Right lobe of liver (tissue), 6 donors: ENCODE data around the gene BANP. TPM values are rescaled to one million over a fixed set of nuclear protein-coding genes. Genes with fewer than 3 reads are reported as not detected.

ENCODE experiments used
- ATAC-seq, 4 donors: fragments of 200-7000 bp; cut with Tn5 transposase; one replicate each; pipeline ENCODE4 v1.9.1; 2020; ENCODE audit warnings: mild to moderate bottlenecking in 4 of 4, moderate library complexity in 4 of 4
- DNase-seq, 3 donors: peaks; one replicate each; pipeline ENCODE4 v3.0.0-alpha.2; 2020
- H3K27ac ChIP-seq, 3 donors: fragments of 200-600 bp; one replicate each; pipeline ENCODE4 v1.8.0; 2022
- H3K27me3 ChIP-seq, 2 donors: fragments of 200-600 bp; one replicate each; pipeline ENCODE4 v1.8.0; 2022
- H3K36me3 ChIP-seq, 4 donors: fragments of 200-600 bp; sonication (generic) in 1 of 4; one replicate each; pipeline versions ENCODE4 v1.5.1 to v1.8.0; 2017 to 2022; ENCODE audit warnings: control low read depth in 1 of 4
- H3K4me1 ChIP-seq, 4 donors: fragments of 200-600 bp; sonication (generic) in 1 of 4; one replicate each; pipeline versions ENCODE4 v1.5.1 to v1.8.0; 2017 to 2022; ENCODE audit warnings: control low read depth in 1 of 4
- H3K4me3 ChIP-seq, 3 donors: fragments of 200-600 bp; one replicate each; pipeline ENCODE4 v1.8.0; 2022
- H3K9me3 ChIP-seq, 4 donors: fragments of 200-600 bp; sonication (generic) in 1 of 4; one replicate each; pipeline versions ENCODE4 v1.5.1 to v1.8.0; 2017 to 2022; ENCODE audit warnings: control low read depth in 1 of 4
- POLR2A ChIP-seq: fragments of 450-650 bp; IDR thresholded peaks from one replicate; pipeline ENCODE4 v1.6.1; 2017; ENCODE audit warnings: antibody characterized with exemption, mild to moderate bottlenecking
- WGBS: methylation state at CpG from one replicate; pipeline ENCODE4 v1.1.6; 2018; ENCODE audit warnings: low coverage, low lambda C conversion rate; ENCODE audit not compliant: insufficient coverage; ENCODE audit errors: missing lambda C conversion rate; 5-methylcytosine and 5-hydroxymethylcytosine counted together
- intact Hi-C, 2 donors: fragments of 100-400 bp; cut with DNase I; formaldehyde crosslinking; loops; one replicate each; pipeline versions ENCODE4 v1.11.2 to v1.14.1; 2022
- total RNA-seq, 6 experiments: library from RNA; depleted of rRNA in 2 of 6; stranded (reverse); fragments of >200 nt in 2 of 6; fragmentation: NEBNext Ultra II Directional in 3 of 6; extraction: Animal tissue kit (Norgen Biotek cat#: 25700) in 3 of 6; gene quantifications; one replicate each; pipeline versions ENCODE4 v1.1.0 to v1.2.4, GENCODE V29; 2016 to 2023
- TF ChIP-seq, protein P1 (sequence below), 4 donors: fragments of 200-600 bp in 3 of 4; fragments of 450-650 bp in 1 of 4; IDR thresholded peaks; one replicate each; pipeline versions ENCODE4 v1.5.1 to v1.8.0; 2016 to 2022; ENCODE audit warnings: antibody characterized with exemption in 4 of 4, mild to moderate bottlenecking in 2 of 4
- donor health status: DM: no; HTN: yes; CAD: no.
- donor health status: DM: no; HTN: no; CAD: no.
- donor health status: DM: no; HTN: no; CAD: no.
- donor health status: DM: no; HTN: yes; CAD: no.
- donor health status: DM: no; HTN: yes; CAD: no.

BANP gene
- total RNA-seq, 6 experiments from 2014 or later: 11.2 to 20.7 (median 18.8) TPM

DNA sequence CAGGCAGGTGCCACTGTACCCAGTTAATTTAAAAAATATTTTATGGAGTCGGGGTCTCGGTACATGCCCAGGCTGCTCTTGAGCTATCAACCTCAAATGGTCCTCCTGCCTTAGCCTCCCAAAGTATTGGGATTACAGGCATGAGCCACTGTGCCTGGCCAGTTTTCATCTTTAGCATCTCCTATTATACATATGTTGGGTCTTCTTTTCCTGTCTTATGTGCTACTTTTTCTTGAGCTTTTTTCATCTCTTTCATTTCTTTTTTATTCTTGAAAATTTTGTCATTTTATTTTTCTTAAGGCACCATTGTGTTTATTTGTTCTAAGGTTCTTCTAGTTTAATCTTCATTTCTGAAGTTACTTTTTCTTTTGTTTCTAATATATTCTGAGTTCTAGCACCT lies 20.7 kb downstream of the BANP start:
- H3K9me3 ChIP-seq: no peaks in the 10 kb centered on the region
- 100% methylated on average over 2 of the region's 2 CpGs for WGBS
- H3K4me1 ChIP-seq: peaks cover 0 to 3% (median 1%) of the 10 kb centered on the region in 4 donors
- H3K27ac ChIP-seq: no peak overlapping the region
- no peaks in the 10 kb centered on the region for H3K27me3 ChIP-seq
- intact Hi-C loops: no loop called here
- no peak overlapping the region for H3K4me3 ChIP-seq
- TF ChIP-seq, protein P1, sequence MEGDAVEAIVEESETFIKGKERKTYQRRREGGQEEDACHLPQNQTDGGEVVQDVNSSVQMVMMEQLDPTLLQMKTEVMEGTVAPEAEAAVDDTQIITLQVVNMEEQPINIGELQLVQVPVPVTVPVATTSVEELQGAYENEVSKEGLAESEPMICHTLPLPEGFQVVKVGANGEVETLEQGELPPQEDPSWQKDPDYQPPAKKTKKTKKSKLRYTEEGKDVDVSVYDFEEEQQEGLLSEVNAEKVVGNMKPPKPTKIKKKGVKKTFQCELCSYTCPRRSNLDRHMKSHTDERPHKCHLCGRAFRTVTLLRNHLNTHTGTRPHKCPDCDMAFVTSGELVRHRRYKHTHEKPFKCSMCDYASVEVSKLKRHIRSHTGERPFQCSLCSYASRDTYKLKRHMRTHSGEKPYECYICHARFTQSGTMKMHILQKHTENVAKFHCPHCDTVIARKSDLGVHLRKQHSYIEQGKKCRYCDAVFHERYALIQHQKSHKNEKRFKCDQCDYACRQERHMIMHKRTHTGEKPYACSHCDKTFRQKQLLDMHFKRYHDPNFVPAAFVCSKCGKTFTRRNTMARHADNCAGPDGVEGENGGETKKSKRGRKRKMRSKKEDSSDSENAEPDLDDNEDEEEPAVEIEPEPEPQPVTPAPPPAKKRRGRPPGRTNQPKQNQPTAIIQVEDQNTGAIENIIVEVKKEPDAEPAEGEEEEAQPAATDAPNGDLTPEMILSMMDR (IDR thresholded peaks at IDR 0.05): no peak
- no peak for TF ChIP-seq POLR2A
- H3K36me3 ChIP-seq: no peaks in the 10 kb centered on the region
- DNase-seq: no peak
- ATAC-seq: no peak

DNA sequence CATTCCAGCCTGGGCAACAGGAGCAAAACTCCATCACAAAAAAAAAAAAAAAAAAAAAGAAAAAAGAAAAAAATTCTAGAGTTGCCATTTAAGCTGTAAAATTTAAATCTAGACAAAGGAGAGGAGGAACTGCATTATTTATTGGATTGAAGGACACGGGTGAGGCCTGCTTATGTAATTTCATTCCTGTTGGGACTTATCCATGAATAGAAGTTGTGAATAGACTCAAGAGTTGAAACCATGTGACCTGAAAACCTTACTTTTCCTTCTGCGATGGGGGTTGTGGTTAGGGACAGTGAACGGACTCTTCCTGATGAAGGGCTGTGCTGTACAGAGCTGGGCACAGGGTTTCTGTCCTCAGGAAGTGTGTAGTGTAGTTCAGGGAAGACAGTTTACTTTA lies 22.5 kb downstream of the BANP start:
- Histone ChIP-seq H3K4me3 (no peak overlapping the region), H3K27ac (no peak overlapping the region), H3K4me1 (peaks cover 0 to 2% (median 0%) of the 10 kb centered on the region in 4 donors), H3K36me3 (no peaks in the 10 kb centered on the region), H3K9me3 (no peaks in the 10 kb centered on the region), H3K27me3 (no peaks in the 10 kb centered on the region)
- intact Hi-C loops: no loop called here
- no peak for ATAC-seq
- WGBS: 54% methylated on average over 3 of the region's 3 CpGs
- TF ChIP-seq POLR2A: no peak
- TF ChIP-seq, protein P1 (IDR thresholded peaks at IDR 0.05): no peak
- no peak for DNase-seq

DNA sequence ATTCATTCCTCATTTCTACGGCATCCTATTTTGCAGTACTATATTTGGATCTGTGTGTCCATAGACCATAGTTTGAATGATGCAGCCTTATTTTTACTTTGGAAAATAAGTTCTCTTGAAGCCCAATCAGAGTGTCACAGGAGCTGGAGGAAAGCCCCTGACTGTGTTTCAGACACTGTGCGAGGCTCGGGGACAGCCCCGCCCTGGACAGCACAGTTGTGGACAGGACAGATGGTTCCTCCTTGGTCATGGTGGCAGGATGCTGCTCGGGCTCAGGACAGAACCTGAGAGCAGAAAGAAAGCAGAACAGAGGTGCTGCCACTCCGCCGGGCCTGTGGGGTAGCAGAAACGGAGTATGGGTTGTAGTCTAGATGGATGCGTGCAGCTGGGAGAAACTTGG lies 22.9 kb downstream of the BANP start:
- 92% methylated on average over 5 of the region's 9 CpGs for WGBS
- intact Hi-C loops: no loop called here
- no peak overlapping the region for H3K27ac ChIP-seq

DNA sequence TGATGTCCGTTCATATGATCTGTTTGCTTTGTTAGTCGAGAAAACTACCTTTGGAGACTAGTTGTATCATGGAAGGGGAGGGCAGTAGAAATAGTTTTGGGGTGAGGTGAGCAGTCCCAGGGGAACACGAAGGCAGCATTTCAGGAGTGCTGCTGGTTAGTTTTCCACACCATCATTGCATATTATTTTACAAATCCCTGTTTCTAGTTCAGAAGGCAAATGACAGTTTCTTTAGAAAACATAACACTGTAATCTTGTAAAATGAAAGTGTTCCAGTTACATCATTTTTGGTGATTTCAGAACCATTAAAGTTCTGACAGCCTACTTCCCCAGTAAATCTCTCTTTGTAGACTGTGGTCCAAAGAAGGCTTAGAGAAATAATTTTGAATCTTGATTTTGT lies 25.4 kb downstream of the BANP start:
- Histone ChIP-seq H3K4me1 (peaks cover 0 to 18% (median 4%) of the 10 kb centered on the region in 4 donors), H3K36me3 (peaks cover 0 to 4% (median 0%) of the 10 kb centered on the region in 4 donors), H3K9me3 (no peaks in the 10 kb centered on the region), H3K27me3 (no peaks in the 10 kb centered on the region), H3K4me3 (no peak overlapping the region), H3K27ac (no peak overlapping the region)
- DNase-seq (no peak), ATAC-seq (no peak)
- WGBS: 87% methylated on average over 3 of the region's 3 CpGs
- TF ChIP-seq POLR2A: no peak
- TF ChIP-seq, protein P1 (IDR thresholded peaks at IDR 0.05): no peak
- intact Hi-C loops: no loop called here

More for the DNA sequence above, 22.9 kb downstream of the BANP start:
- ATAC-seq (no peak), DNase-seq (no peak)
- H3K27me3 ChIP-seq: no peaks in the 10 kb centered on the region
- peaks cover 0 to 7% (median 0%) of the 10 kb centered on the region in 4 donors for H3K4me1 ChIP-seq
- H3K36me3 ChIP-seq: no peaks in the 10 kb centered on the region
- no peak overlapping the region for H3K4me3 ChIP-seq
- TF ChIP-seq POLR2A: no peak
- TF ChIP-seq, protein P1 (IDR thresholded peaks at IDR 0.05): no peak
- H3K9me3 ChIP-seq: no peaks in the 10 kb centered on the region

DNA sequence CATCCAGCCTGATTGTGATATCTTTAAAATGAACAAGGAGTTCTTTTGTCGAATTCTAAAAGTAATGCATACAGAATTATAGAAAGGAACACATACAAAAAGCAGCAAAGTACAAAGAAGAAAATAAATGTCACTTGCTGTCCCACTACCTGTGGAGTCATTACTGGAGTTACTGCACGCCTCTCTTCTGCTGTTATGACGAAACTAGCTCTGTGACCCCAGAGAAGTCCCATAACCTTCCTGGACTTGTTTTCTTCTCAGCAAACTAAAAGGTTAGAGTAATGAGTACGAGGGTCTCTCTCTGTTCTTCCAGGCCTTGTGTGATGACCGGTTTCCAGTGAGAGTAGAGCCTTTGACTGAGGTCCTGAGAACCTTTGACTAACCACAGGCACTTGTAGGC lies 26.9 kb downstream of the BANP start:
- intact Hi-C loops: no loop called here
- Histone ChIP-seq H3K36me3 (peaks cover 0 to 4% (median under 1%) of the 10 kb centered on the region in 4 donors), H3K27ac (no peak overlapping the region), H3K9me3 (no peaks in the 10 kb centered on the region), H3K27me3 (no peaks in the 10 kb centered on the region), H3K4me3 (no peak overlapping the region), H3K4me1 (peaks cover 0 to 26% (median 8%) of the 10 kb centered on the region in 4 donors)
- 80% methylated on average over 4 of the region's 5 CpGs for WGBS
- TF ChIP-seq, protein P1 (IDR thresholded peaks at IDR 0.05): no peak
- no peak for TF ChIP-seq POLR2A
- DNase-seq: no peak
- ATAC-seq: no peak
